Bronchus fibroblast of lung (primary cell): ENCODE measurements around the gene ZNF627. TPM values are rescaled to one million over a fixed set of nuclear protein-coding genes. Genes with fewer than 3 reads are reported as not detected.

Source experiments
- total RNA-seq: library from RNA; depleted of rRNA; stranded (reverse); fragments of >200 nt; gene quantifications from 2 replicates; pipeline ENCODE4 v1.2.3, GENCODE V29; 2015

The ZNF627 gene
- total RNA-seq: 11.1 and 12.2 TPM in 2 replicates

GRCh38 chr19:11597202-11598102 lies at the start of gene ZNF627:
Gene ZNF627 (plus strand): TSS chr19:11597483. CDS start chr19:11597628, 145 bp downstream.

GRCh38 chr19:11558881-11559828 lies 38.1 kb upstream of the ZNF627 start, which contains the start of gene ELOF1:
Gene ELOF1 (minus strand): TSS chr19:11559230. CDS start chr19:11554347, 4,883 bp downstream.

GRCh38 chr19:11577451-11578257 lies 19.6 kb upstream of the ZNF627 start, which contains the start of gene ACP5:
Gene ACP5 (minus strand): TSS chr19:11577645. CDS start chr19:11577317, 328 bp downstream.

Other genes starting within 250 kb of the ZNF627 start
- 8.6 and 13.5 TPM in 2 replicates for gene PLPPR2, start 242.1 kb upstream of the ZNF627 start, total RNA-seq
- gene SWSAP1, start 222.8 kb upstream of the ZNF627 start, total RNA-seq: 1.7 and 2.1 TPM in 2 replicates
- 12.4 and 15.3 TPM in 2 replicates for gene EPOR, start 213.2 kb upstream of the ZNF627 start, total RNA-seq
- gene RGL3, start 178.2 kb upstream of the ZNF627 start, total RNA-seq: not detected in 2 replicates
- gene ODAD3, start 162.4 kb upstream of the ZNF627 start, total RNA-seq: 0.15 and 0.17 TPM in 2 replicates
- 171 and 176 TPM in 2 replicates for gene PRKCSH, start 161.8 kb upstream of the ZNF627 start, total RNA-seq
- gene ELAVL3, start 116.4 kb upstream of the ZNF627 start, total RNA-seq: not detected in 2 replicates
- gene ZNF653, start 91.6 kb upstream of the ZNF627 start, total RNA-seq: 4.5 and 5.0 TPM in 2 replicates
- gene ECSIT, start 68.3 kb upstream of the ZNF627 start, total RNA-seq: 39.1 and 43.4 TPM in 2 replicates
- gene CNN1, start 58.6 kb upstream of the ZNF627 start, total RNA-seq: 9.1 and 9.2 TPM in 2 replicates
- 61.2 and 69.8 TPM in 2 replicates for gene ELOF1, start 38.3 kb upstream of the ZNF627 start, total RNA-seq
- under 0.01 and 0.17 TPM in 2 replicates for gene ACP5, start 19.8 kb upstream of the ZNF627 start, total RNA-seq
- gene ZNF823, start 141.5 kb downstream of the ZNF627 start, total RNA-seq: 3.4 and 3.9 TPM in 2 replicates
- 2.1 and 3.2 TPM in 2 replicates for gene ZNF441, start 169.5 kb downstream of the ZNF627 start, total RNA-seq
- 0.74 and 1.0 TPM in 2 replicates for gene ZNF491, start 201.0 kb downstream of the ZNF627 start, total RNA-seq
- gene ZNF440, start 216.8 kb downstream of the ZNF627 start, total RNA-seq: 2.9 and 3.1 TPM in 2 replicates